ENCODE results near the gene RUSF1. TPM values are rescaled to one million over a fixed set of nuclear protein-coding genes. Genes with fewer than 3 reads are reported as not detected.

Gene RUSF1
- total and polyA plus RNA-seq, 10 of the 15 experiments (the other 5 are each of a cell fraction or from before 2014, with no cell fraction given): 0.20 to 46.3 (median 29.7) TPM

- TF ChIP-seq ZBTB40 (IDR thresholded peaks at IDR 0.05; ENCODE audit: borderline replicate concordance) (no peak), EGR1 (IDR thresholded peaks at IDR 0.05; ENCODE audit: borderline replicate concordance in 1 of 2, low read depth in 2 of 2, low read length in 2 of 2) (no peak), RAD21 (IDR thresholded peaks at IDR 0.05; ENCODE audit: insufficient read depth, low read depth, low read length) (no peak), ZNF592 (IDR thresholded peaks at IDR 0.05) (no peak), MTA2 (IDR thresholded peaks at IDR 0.05; ENCODE audit: low read depth) (no peak), KDM1A (IDR thresholded peaks at IDR 0.05; ENCODE audit: borderline replicate concordance) (no peak), STAT3 (IDR thresholded peaks at IDR 0.05; ENCODE audit: low read depth, low read length) (no peak), MYC (IDR thresholded peaks at IDR 0.05; ENCODE audit: insufficient read depth, insufficient read length, insufficient replicate concordance, low read length, severe bottlenecking) (no peak), TCF3 (IDR thresholded peaks at IDR 0.05; ENCODE audit: borderline replicate concordance, insufficient read depth, low read depth, low read length) (no peak)
Measured at GRCh38 chr16:31486045-31486444, 22.1 kb downstream of the RUSF1 start (continued).

Data from GM12878 (cell line).